HepG2 (cell line): Measurements from ENCODE around the gene TVP23C. TPM values are rescaled to one million over a fixed set of nuclear protein-coding genes. Genes with fewer than 3 reads are reported as not detected.

ENCODE experiments used
- ATAC-seq: fragments of 200-7000 bp; cut with Tn5 transposase; 3 replicates; pipeline ENCODE4 v1.9.1; 2020; ENCODE audit warnings: mild to moderate bottlenecking, moderate library complexity
- BruUV-seq: library from RNA; stranded (reverse); fragments of 400-500 nt; replicated peaks from 2 replicates; lab custom pipeline; 2021; lab: Mats Ljungman, UMichigan
- CTCF ChIA-PET: fragments of 300-600 bp; formaldehyde crosslinking; extraction: SDS; loops from one replicate; lab custom pipeline; 2021; ENCODE audit warnings: low total read pairs, inconsistent platforms, low intra/inter-chr PET ratio; lab: Yijun Ruan, JAX
- POLR2A ChIA-PET: fragments of 350-600 bp; sonication (Branson Sonifier 250); formaldehyde crosslinking; loops from one replicate; lab custom pipeline; 2020; ENCODE audit warnings: antibody characterized with exemption, inconsistent platforms; lab: Yijun Ruan, JAX
- DNase-seq: peaks from one replicate; pipeline ENCODE4 v3.0.0-alpha.2; 2015; ENCODE audit warnings: low spot score
- FAIRE-seq: peaks from 3 replicates; lab custom pipeline; 2011; peaks lifted over from hg19 to GRCh38; lab: Jason Lieb, UNC
- H2AFZ ChIP-seq: one replicate; pipeline ENCODE4 v1.6.1; 2011; ENCODE audit warnings: low read length, inconsistent platforms
- H3K27ac ChIP-seq: fragments of 300-600 bp; 3 replicates; pipeline ENCODE4 v1.8.0; 2011; ENCODE audit warnings: mixed run types, mild to moderate bottlenecking, mixed read lengths, low read length, inconsistent platforms; ENCODE audit not compliant: insufficient read depth; ENCODE audit errors: extremely low read length
- H3K27me3 ChIP-seq, 2 experiments: fragments of 200-600 bp in 1 of 2; 2 replicates in 1 of 2; 3 replicates in 1 of 2; pipeline versions ENCODE4 v1.6.0 to v1.8.0; 2011; ENCODE audit warnings: low read length in 2 of 2, mild to moderate bottlenecking in 2 of 2, moderate library complexity in 2 of 2, inconsistent platforms in 1 of 2; ENCODE audit not compliant: insufficient read depth in 2 of 2, control insufficient read depth in 1 of 2
- H3K36me3 ChIP-seq, 2 experiments: fragments of 200-600 bp in 1 of 2; replicated peaks in 1 of 2; 2 replicates in 1 of 2; 3 replicates in 1 of 2; pipeline versions ENCODE4 v1.5.1 to v1.8.0; 2011; ENCODE audit warnings: low read length in 2 of 2, inconsistent platforms in 1 of 2; ENCODE audit not compliant: insufficient read depth in 2 of 2, control insufficient read depth in 1 of 2
- H3K4me1 ChIP-seq: 2 replicates; pipeline ENCODE4 v1.5.1; 2012; ENCODE audit warnings: low read length, inconsistent platforms; ENCODE audit not compliant: insufficient read depth
- H3K4me2 ChIP-seq: 2 replicates; pipeline ENCODE4 v1.6.0; 2011; ENCODE audit warnings: low read depth, low read length, inconsistent platforms
- H3K4me3 ChIP-seq, 3 experiments: fragments of 200-600 bp in 1 of 3; sonication (generic), shearing (Covaris generic) in 1 of 3; replicated peaks in 1 of 3; 2 replicates each; pipeline ENCODE4 v1.5.1; 2011 to 2016; ENCODE audit warnings: low read length in 3 of 3, inconsistent platforms in 2 of 3, low read depth in 2 of 3, mild to moderate bottlenecking in 2 of 3, control low read depth in 1 of 3, mixed read lengths in 1 of 3; ENCODE audit not compliant: insufficient read depth in 1 of 3
- H3K79me2 ChIP-seq: one replicate; pipeline ENCODE4 v1.6.1; 2011; ENCODE audit warnings: low read length, inconsistent platforms; ENCODE audit not compliant: insufficient read depth
- H3K9ac ChIP-seq: 2 replicates; pipeline ENCODE4 v1.6.0; 2011; ENCODE audit warnings: mild to moderate bottlenecking, low read depth, low read length, inconsistent platforms; ENCODE audit not compliant: insufficient read depth
- H3K9me3 ChIP-seq: 2 replicates; pipeline ENCODE4 v1.5.1; 2012; ENCODE audit warnings: mild to moderate bottlenecking, low read length
- H4K20me1 ChIP-seq: 2 replicates; pipeline ENCODE4 v1.6.0; 2011; ENCODE audit warnings: inconsistent platforms, mild to moderate bottlenecking, low read length, moderate library complexity; ENCODE audit not compliant: insufficient read depth
- CEBPG ChIP-seq: IDR thresholded peaks from 2 replicates; pipeline ENCODE4 v1.6.1; 2016
- ELF4 ChIP-seq: sonication (generic); formaldehyde crosslinking; IDR thresholded peaks from 2 replicates; pipeline ENCODE4 v1.5.0; 2020; ENCODE audit warnings: missing genetic modification reagents, mild to moderate bottlenecking, moderate library complexity, borderline replicate concordance
- GFI1 ChIP-seq: sonication (generic); formaldehyde crosslinking; IDR thresholded peaks from 2 replicates; pipeline ENCODE4 v1.5.0; 2020; ENCODE audit warnings: missing genetic modification reagents, mild to moderate bottlenecking, borderline replicate concordance
- KAT2B ChIP-seq: fragments of 150-350 bp; IDR thresholded peaks from 2 replicates; pipeline ENCODE4 v1.6.1; 2014; ENCODE audit warnings: low read depth, low read length, borderline replicate concordance
- RBAK ChIP-seq: sonication (generic); formaldehyde crosslinking; IDR thresholded peaks from 2 replicates; pipeline ENCODE4 v1.5.1; 2020; ENCODE audit warnings: mild to moderate bottlenecking, missing genetic modification reagents
- REPIN1 ChIP-seq: sonication (generic); formaldehyde crosslinking; IDR thresholded peaks from 2 replicates; pipeline ENCODE4 v1.8.0; 2022; ENCODE audit warnings: missing genetic modification reagents, low read depth, mild to moderate bottlenecking, borderline replicate concordance
- ZNF251 ChIP-seq: sonication (generic); formaldehyde crosslinking; IDR thresholded peaks from 2 replicates; pipeline ENCODE4 v1.9.0; 2021; ENCODE audit warnings: mild to moderate bottlenecking, missing genetic modification reagents
- ZNF30 ChIP-seq: sonication (generic); formaldehyde crosslinking; IDR thresholded peaks from 2 replicates; pipeline ENCODE4 v1.5.0; 2020; ENCODE audit warnings: mild to moderate bottlenecking, missing genetic modification reagents
- ZNF326 ChIP-seq: sonication (generic); formaldehyde crosslinking; IDR thresholded peaks from 2 replicates; pipeline ENCODE4 v1.4.0; 2020; ENCODE audit warnings: missing genetic modification reagents, borderline replicate concordance
- ZNF343 ChIP-seq: sonication (generic); formaldehyde crosslinking; IDR thresholded peaks from 2 replicates; pipeline ENCODE4 v1.4.0; 2020; ENCODE audit warnings: mild to moderate bottlenecking, missing genetic modification reagents
- ZNF562 ChIP-seq: sonication (generic); formaldehyde crosslinking; IDR thresholded peaks from 2 replicates; pipeline ENCODE4 v1.8.0; 2022; ENCODE audit warnings: missing genetic modification reagents, borderline replicate concordance
- WGBS: methylation state at CpG from one replicate; pipeline ENCODE4 v1.1.6; 2017; ENCODE audit warnings: low lambda C conversion rate; 5-methylcytosine and 5-hydroxymethylcytosine counted together
- in situ Hi-C: cut with HindIII; loops from 2 replicates; pipeline ENCODE4 v1.10.0; 2017; ENCODE audit warnings: low pct_unique_long_range_greater_than_20kb; ENCODE audit not compliant: extremely low pct_ligation_motif_present
- intact Hi-C: fragments of 100-400 bp; cut with micrococcal nuclease; formaldehyde crosslinking; loops from one replicate; pipeline ENCODE4 v1.10.0; 2022; ENCODE audit not compliant: unreplicated experiment
- polyA plus RNA-seq, 8 experiments: library from polyadenylated mRNA; depleted of rRNA in 3 of 8; stranded (reverse) in 7 of 8; unstranded in 1 of 8; fragments of >200 nt; fragmentation: Illumina TruSeq in 4 of 8; extraction: Trizol in 4 of 8; gene quantifications; 2 replicates each; pipeline versions ENCODE4 v1.2.1 to v1.2.3, GENCODE V29; 2011 to 2016; ENCODE audit warnings: low read depth in 4 of 8, missing spikeins in 1 of 8, mixed read lengths in 1 of 8; ENCODE audit not compliant: insufficient read depth in 1 of 8
- total RNA-seq, 5 experiments: library from RNA; depleted of rRNA; stranded (reverse); fragments of >200 nt; fragmentation: Illumina TruSeq; extraction: Trizol; gene quantifications; 2 replicates each; pipeline ENCODE4 v1.2.3, GENCODE V29; 2016; ENCODE audit warnings: low read depth in 1 of 5
- TF ChIP-seq, protein P1 (sequence below): sonication (generic); formaldehyde crosslinking; IDR thresholded peaks from 2 replicates; pipeline ENCODE4 v1.4.0; 2020; ENCODE audit warnings: mild to moderate bottlenecking, missing genetic modification reagents
- TF ChIP-seq, protein P2 (sequence below): sonication (generic); formaldehyde crosslinking; IDR thresholded peaks from 2 replicates; pipeline ENCODE4 v1.5.0; 2020; ENCODE audit warnings: mild to moderate bottlenecking, missing genetic modification reagents

TVP23C gene
- total and polyA plus RNA-seq, 2 of the 13 experiments (the other 11 are each of a cell fraction or from before 2014, with no cell fraction given) = 10.4 to 28.2 TPM

DNA sequence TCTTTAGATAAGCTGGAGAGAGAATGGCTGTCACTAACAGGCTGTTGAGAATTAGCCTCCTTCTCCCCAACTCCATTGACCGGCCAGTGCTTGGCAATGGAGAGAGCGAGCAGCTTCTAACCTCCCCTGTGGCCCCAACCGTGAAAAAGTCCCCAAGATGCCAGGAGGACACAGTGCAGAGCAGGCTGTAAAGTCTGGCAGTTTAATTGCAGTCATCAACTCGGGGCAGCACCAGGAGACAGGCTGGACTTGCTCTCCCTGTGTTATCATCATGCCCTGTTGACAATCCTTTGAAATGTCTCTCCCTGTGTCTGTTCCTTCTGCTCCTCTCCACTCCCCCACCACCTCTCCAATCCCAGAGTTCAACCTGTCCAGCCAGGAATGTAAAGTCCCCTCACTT, 95.2 kb downstream of the TVP23C start:
- H3K4me1 ChIP-seq = 0 out of 2 replicates have a peak, but pooled peaks cover 8% of the 10 kb centered on the region
- H3K27me3 ChIP-seq = no peaks in the 10 kb centered on the region
- no peak overlapping the region for H3K27ac ChIP-seq
- 80% methylated on average over 3 of the region's 4 CpGs for WGBS
- no peaks in the 10 kb centered on the region for H3K79me2 ChIP-seq
- no peak overlapping the region for H2AFZ ChIP-seq
- no peaks in the 10 kb centered on the region for H3K9me3 ChIP-seq
- BruUV-seq = no TSS peak
- no peak overlapping the region for H3K9ac ChIP-seq
- FAIRE-seq (no peak), DNase-seq (no peak), ATAC-seq (no peak)
- POLR2A ChIA-PET = no interaction called here
- in situ Hi-C loops (no loop called here), intact Hi-C loops (no loop called here)
- CTCF ChIA-PET = no interaction called here
- H3K4me3 ChIP-seq = no peak overlapping the region
- no peaks in the 10 kb centered on the region for H4K20me1 ChIP-seq
- no peak overlapping the region for H3K4me2 ChIP-seq
- no peak for TF ChIP-seq ELF4 (CRISPR knock-in tag)
- no peak for TF ChIP-seq REPIN1 (CRISPR knock-in tag)
- TF ChIP-seq CEBPG (CRISPR knock-in tag) = no peak
- no peak for TF ChIP-seq ZNF326 (CRISPR knock-in tag)
- TF ChIP-seq, protein P1, sequence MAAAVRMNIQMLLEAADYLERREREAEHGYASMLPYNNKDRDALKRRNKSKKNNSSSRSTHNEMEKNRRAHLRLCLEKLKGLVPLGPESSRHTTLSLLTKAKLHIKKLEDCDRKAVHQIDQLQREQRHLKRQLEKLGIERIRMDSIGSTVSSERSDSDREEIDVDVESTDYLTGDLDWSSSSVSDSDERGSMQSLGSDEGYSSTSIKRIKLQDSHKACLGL = no peak
- TF ChIP-seq ZNF30 = no peak
- no peak for TF ChIP-seq ZNF251 (CRISPR knock-in tag)
- TF ChIP-seq ZNF562 = no peak
- TF ChIP-seq ZNF343 (CRISPR knock-in tag) = no peak
- no peak for TF ChIP-seq KAT2B
- no peak for TF ChIP-seq GFI1 (CRISPR knock-in tag)
- no peak for TF ChIP-seq RBAK (CRISPR knock-in tag)
- TF ChIP-seq, protein P2, sequence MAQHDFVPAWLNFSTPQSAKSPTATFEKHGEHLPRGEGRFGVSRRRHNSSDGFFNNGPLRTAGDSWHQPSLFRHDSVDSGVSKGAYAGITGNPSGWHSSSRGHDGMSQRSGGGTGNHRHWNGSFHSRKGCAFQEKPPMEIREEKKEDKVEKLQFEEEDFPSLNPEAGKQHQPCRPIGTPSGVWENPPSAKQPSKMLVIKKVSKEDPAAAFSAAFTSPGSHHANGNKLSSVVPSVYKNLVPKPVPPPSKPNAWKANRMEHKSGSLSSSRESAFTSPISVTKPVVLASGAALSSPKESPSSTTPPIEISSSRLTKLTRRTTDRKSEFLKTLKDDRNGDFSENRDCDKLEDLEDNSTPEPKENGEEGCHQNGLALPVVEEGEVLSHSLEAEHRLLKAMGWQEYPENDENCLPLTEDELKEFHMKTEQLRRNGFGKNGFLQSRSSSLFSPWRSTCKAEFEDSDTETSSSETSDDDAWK = no peak
- H3K36me3 ChIP-seq = peaks cover 0 to 4% of the 10 kb centered on the region in 2 experiments; a peak in 3 of 5 replicates
